ENCODE measurements around the gene THADA.

Gene THADA

DNA sequence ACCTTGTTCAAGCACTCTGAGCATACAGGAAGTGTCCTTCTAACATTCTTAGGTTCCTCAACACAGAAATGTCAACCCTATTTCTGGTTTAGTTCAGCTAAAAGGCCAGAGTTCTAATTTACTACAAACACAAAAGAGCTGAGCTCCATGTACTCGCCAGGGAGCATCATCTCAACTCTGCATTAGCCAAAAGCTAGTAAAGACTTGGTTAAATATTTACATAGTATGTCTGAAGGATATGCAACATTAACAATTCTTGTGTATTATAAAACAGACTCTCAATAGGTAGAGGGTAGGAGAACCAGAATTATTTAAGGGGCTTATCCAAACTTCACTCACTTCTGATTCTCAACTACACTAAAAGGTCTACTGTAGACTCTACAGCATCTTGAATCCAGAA is 154.6 kb downstream of the THADA start:
- no peak for DNase-seq (ENCODE audit: low spot score)

DNA sequence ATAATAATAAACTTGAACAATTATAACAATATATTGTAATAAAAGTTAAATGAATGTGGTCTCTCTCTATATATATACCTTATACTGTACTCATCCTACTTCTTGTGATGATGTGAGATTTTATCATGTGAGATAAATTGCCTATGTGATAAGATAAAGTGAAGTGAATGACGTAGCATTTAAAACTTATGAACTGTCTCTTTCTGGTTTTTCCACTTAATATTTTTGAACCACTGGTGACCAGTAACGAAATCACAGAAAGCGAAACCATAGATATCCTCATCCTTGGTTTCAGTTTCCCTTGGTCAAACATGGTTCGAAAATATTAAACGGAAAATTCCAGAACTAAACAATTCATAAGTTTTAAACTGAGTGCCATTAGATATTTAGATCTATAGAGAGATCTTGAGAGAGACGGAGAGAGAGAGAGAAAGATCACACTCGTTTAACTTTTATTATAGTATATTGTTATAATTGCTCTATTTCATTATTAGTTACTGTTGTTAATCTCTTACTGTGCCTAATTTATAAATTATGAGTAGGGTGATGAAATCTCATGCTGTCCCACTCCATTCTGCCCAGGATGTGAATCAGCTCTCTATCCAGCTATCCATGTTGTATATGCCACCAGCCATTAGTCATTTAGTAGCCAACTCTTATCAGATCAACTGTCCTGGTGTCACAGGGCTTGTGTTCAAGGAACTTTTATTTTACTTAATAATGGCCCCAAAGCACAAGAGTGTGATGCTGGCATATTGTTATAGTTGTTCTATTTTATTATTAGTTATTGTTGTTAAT is 156.8 kb downstream of the THADA start:
- DNase-seq (ENCODE audit: low spot score) = peak; percentile 51

DNA sequence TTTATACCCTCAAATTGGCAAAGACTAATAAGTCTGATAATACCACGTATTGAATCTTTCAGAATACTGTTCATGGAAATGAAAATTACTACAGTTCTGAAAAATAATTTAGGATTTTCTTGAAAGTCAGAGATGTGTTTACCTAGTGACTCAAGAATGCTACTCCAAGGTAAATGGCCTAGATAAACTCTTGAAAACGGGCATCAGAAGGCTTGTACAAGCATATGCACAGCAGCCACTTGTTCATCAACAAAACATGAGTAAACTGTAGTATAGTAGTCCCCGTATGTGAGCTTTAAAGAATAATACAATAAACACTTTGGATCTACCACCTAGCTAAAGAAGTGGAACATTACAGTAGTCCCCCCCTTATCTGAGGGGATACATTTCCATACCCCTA is 157.5 kb downstream of the THADA start:
- DNase-seq (ENCODE audit: low spot score) = no peak

DNA sequence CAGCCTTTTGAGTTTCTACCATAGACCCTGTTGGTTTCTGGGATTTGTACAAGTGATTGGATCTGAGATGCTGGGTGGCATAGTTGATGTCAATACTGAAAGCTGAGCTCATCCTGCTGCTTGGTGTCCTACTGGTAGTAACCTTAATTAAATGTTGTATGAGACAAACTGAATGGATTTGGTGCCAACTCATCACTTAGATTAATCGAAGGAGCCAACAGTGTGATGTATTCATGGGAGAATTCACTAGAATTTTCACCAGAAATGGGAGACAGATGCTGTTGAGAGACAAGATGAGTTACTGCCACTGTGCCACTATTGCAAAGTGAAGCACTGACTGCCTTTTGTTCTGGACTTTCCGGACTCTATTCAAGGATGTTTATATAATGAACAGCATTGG is 158.5 kb downstream of the THADA start:
- DNase-seq (ENCODE audit: low spot score) = no peak

DNA sequence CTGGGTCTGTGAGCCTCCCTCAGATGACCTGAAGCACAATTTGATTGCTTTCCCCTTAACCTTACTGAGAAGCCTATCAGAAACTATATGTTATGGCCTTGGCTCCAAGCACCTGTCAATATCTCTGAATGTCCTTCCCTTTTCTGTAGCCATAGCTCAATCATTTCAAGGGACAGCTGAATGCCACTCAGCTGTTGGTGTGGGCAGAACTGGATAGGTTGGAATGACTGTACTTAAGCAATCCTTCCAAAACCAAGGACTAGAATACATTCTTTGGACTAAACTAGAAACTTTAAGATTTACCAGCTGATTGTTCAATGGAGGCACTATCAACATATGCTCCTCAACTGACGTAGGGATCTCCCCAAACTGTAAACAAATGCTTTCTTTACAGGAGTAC is 159.4 kb downstream of the THADA start:
- DNase-seq (ENCODE audit: low spot score) = no peak

DNA sequence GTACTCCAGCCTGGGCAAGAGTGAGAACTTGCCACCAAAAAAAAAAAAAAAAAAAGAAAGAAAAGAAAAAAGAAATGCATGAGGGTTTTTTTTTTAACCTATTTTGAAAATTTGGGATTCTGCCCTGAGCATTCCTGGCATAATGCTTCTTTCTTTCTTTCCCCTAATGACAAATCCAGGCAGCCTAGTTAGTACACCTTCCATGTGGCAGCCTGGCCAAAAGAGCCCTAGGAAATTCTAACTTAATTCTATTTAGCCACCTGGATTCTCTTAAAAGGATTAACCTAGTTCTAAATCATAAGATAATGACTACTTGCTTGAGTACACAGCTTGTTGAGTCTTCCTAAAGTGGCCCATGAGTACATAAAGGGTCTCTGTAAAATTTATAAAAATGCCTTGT is 160.1 kb downstream of the THADA start:
- no peak for DNase-seq (ENCODE audit: low spot score)

DNA sequence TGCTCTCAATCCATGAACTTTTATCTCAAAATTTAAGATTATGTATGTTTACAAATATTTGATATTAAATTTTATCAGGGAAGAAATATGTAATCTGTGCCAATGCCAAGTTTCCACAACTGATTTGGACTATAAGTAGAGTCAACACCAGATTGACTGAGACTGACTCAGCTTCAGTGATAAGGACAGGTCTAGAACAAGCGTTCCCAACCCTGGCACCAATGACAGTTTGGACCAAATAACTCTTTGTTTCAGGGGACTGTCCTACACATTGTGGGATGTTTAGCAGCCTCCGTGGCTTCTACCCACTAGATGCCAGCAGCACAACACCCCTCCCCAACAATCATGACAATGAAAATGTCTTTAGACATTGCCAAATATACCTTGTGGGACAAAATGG is 165.3 kb downstream of the THADA start:
- no peak for DNase-seq (ENCODE audit: low spot score)

DNA sequence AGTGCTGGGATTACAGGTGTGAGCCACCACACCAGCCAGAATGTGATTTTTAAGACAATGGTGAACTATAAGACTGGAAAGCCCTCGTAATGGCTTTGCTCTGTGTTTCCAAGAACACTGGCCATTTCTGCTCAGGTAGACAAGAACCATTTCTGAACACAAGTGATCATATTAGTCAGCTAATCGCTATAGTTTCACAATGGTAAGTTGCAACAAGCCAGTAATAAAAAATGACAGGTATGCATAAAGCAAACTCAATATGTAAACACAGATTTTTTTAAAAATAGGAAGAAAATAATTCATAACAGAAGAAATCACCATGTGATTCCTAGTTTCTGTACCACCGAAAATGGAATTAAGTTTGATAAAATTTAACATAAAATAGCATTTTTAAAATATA is 166.5 kb downstream of the THADA start:
- DNase-seq (ENCODE audit: low spot score) = no peak

DNA sequence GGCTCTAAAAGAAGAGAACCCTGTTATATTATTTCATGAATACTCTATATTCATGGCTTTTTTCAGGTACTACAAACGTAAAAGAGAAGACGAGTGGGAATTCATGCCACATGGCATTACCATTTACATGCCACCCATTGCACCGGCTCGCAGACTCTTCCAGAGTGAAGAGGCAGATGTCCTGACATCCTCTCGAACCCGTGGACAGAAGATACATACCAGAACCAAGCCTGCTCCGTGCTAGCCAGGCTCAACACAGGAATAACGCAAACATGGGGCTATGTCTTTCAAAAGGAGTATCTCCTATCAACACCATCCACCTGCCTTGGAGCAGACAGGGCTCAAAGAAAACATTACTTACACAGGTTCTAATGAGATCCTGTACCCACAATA is 168.8 kb downstream of the THADA start:
- no peak for DNase-seq (ENCODE audit: low spot score)

DNA sequence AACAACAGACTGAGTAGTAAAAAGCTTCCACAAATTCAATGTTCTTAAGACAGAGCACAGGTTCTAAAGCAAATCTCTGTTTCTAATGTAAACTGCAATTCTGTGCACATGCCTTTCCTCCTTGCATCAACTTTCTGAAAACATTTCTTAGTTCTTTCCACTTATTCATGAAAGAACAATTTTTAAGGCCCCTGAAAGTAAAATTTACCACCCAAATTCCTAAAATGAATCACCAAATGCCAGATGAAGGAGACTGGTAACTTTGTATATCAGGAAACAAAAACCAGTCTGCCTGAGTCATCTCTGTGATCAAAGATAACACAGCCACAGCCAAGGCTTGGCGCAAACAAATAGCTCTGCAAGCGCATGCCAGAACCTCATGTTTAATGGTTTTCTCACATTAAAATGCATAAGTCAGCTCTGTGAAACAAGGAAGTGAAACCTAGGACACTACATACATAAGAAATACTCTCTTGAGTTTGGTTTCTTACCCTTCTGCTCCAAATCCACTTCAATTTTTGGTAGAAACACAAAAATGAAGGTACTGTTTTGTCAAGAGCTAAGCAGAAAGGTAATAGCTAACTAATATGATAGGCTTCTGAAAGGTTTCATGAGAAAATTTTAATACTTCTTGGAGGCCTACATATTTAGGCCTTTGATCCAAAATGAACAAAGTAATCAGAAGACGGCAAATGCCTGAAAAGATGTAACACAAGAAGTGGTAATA is 169.4 kb downstream of the THADA start:
- peak; percentile 94 for DNase-seq (ENCODE audit: low spot score)

DNA sequence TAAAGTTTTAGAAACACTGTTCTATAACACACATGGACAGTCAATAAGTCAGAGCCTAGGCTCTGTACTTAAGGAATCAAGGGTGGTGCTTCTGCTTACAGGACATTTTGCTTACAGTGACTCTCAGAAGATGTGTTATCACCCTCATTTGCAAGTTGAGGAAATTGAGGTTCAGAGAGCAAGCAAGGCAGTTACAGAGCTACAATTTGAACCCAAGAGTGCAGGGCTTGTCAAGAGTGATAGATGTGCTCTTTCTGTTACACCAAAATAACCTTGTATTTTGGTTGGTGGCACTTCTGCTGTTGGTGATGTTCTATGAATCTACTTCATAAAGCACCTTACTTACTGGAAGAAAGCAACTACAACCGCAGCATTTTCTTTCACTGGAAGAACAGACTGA is 170.2 kb downstream of the THADA start:
- DNase-seq (ENCODE audit: low spot score) = no peak

DNA sequence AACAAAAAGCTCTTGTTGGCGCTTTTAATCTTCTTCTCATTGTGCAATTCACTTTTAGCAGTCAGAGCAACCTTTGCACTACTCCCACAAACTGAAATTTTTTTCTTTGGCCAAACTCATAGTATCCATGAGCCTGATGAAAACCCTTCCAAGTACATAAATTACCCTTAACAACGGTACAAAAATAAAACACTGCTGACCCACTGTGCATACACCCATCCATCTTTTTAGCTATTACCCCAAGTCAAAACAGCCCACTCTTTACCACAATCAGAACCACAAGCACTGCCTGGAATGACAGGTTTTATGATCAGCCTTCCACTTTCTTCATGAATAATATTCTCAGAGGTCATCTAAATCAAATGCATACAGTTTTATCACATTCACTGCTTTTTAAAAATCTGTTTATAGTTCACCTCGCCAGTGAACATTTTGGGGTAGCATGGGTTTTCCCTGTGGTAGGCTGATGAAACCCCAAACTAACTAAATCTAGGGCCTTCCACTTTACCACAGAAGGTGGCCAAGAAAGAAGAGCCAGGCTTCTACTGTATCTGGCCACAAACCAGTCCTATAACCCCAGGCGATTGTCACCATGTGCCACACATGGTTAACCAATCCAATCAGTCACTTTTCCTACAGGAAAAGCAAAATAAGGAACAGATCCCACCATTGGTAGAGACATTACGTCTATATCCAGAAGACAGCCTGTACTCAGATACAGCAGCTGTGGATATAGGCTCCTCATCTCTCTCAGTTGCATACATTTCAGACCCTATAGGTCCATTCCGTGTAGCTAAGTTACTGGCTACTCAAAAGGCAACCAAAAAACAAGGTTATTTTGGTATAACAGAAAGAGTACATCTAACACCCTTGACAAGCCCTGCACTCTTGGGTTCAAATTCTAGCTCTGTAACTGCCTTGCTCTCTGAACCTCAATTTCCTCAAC is 171.3 kb downstream of the THADA start:
- DNase-seq (ENCODE audit: low spot score) = no peak

DNA sequence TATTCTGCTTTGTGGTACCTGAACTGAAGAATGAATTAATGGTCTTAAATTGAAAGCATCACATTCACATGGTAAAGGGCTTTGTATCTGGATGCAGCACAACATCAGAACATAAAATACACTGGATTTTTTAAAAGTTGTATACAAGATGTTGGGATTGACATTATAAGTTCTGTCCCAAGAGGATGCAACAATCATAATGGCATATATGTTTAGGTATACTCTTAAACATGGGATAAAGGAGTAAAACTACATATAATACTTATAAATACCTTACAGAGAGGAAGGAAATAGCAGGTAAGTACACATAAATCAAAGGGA is 171.9 kb downstream of the THADA start:
- no peak for DNase-seq (ENCODE audit: low spot score)

DNA sequence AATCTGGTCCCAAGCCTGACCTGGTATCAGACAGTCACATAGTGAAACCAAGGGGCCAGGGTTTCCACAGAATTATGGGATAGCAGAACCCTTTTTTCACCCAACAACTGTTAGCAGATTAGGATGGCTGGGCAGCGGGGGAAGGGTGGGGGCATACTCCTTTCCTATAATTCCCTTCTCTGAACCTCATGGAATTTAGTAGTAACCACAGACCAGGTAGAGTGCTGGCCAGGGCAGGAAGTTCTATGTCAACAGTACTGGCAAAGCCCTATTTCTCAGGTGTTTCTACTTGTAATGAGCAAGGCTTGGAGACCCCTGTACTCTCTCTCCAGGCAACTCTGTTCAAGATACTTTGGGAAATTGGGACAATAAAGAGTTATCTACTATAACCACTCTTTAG is 174.6 kb downstream of the THADA start:
- no peak for DNase-seq (ENCODE audit: low spot score)

DNA sequence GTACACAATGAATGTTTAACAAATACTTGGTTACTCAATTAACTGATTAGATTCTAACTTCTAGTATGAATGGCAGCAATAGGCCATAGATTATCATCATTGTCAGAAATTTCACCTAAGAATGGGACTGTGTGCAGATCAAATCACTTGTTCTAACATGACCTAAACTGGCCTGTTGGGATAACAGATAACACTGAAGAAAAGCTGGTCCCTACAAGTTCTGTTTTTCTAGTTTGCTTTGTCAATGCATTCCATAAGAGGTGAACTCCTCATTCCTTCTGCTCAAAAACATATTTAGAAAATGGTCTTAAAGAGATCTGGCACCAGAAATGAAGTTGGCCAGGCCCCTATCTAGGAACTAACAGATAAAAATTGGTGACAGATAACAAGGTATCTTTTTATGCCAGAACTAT is 175.4 kb downstream of the THADA start:
- no peak for DNase-seq (ENCODE audit: low spot score)

DNA sequence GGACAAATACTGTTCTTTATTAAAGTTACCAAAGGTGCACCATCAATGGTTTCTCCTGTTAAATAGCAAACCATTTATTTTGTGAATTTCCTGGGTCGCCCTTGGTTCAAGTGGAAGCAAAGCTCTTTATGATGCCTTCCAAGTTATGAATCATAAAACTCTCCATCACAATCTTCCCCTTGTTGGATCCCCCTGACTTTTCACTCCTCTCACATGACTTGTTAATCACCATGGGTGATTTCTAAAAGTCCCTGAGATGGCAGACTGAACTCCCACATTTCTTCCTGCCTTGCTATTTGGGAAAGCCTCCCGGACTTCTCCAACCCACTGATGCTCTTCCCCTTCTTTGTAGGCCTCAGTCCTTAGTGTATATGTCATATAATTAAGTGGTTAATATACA is 176.0 kb downstream of the THADA start:
- no peak for DNase-seq (ENCODE audit: low spot score)

DNA sequence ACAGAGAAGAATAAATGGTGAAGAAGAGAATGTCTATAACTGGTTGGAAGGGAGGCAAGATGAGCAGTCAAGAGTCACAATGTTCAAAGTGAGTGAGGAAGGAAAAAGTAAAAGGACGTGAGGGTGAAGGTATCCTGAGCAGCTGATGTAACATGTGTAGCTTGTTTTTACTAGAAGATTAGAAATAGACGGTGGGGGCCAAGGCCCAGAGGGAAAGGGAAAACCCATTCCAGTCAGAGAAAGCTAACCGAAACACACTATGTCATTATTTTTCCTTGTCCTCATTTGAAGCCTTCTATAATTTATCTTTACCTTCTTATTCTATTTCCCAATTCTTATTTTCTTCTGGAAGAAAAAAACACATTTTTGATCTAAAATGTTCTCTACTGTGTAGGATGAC is 176.6 kb downstream of the THADA start:
- DNase-seq (ENCODE audit: low spot score) = no peak

DNA sequence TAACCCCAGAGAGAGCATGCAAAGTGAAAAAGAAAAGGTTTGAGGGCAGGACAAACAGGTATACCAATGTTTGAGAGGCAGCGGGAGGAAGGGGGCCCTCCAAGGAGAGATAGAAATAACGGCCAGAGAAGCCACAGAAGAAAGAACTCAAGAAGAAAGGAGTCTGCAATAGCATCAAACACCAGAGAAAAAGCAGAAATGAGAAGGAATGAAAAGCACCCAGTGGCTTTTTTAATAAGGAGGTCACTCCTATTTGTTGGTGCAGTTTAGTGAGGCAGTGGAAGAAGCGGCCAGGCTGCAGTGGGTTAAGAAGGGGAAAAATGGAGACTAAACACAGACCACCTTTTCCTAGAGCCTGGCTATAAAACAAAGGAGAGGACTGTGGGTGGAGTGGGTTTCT is 177.2 kb downstream of the THADA start:
- no peak for DNase-seq (ENCODE audit: low spot score)

DNA sequence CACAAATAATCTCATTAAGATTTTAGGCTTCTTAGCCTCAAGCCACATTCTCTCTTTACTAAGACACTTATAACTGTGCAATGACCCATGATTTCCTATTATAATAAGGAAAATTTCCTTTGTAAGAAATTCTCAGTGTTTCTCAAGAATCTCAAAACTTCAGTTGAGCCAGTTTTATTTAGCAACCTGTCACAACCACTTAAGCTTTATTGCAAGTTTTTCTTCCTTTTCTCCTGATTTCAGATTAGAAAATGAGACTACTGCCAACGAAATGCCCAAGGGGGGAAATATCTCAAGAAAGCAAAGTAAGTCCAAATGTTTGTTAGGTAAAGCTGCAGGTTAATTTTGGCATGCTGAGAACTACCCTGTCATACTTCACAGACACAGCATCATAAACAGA is 178.5 kb downstream of the THADA start:
- no peak for DNase-seq (ENCODE audit: low spot score)

DNA sequence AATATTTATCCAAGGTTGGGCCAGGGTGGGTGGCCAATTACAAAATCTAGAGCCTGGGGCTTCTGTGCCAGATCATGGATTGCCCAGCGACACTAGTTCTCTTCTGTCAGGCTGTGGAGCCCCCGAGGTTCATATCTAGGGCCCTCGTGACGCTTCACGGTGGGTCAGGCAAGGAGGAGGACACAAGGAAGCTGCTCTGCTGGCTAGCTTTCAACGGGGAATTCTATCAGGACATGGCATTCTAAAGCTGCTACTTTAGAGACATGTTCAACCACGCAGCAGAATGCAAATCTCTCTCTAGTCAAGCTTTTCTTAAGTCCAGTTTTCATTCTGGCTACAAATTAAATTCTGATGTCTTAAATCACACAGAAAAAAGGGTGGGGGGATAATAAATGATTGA is 180.2 kb downstream of the THADA start:
- no peak for DNase-seq (ENCODE audit: low spot score)

DNA sequence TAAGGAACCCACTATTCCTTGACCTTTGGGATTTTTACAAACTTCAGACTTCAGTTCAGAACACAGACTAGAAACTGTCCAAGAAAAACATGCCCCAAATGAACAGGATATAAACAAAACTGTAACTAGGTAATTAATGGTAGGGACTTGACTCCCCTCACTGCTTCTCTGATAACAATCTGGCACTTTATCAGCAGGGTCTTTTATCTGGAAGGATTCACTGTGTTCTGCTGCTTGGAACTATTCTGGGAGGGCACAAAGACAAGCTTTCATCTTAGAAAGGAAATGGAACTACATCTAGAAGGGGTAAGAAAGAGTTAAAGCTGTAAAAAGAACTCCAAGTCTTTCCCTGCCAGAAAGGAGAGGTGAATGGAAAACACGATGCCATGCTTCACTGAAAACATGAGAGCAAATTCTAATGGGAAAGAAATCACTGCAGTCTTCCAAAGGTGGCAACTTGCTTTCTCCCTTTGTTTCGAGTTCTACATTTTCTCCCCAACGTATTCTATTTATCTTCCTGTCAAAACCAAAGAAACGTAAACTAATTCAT is 181.2 kb downstream of the THADA start:
- no peak for DNase-seq (ENCODE audit: low spot score)

DNA sequence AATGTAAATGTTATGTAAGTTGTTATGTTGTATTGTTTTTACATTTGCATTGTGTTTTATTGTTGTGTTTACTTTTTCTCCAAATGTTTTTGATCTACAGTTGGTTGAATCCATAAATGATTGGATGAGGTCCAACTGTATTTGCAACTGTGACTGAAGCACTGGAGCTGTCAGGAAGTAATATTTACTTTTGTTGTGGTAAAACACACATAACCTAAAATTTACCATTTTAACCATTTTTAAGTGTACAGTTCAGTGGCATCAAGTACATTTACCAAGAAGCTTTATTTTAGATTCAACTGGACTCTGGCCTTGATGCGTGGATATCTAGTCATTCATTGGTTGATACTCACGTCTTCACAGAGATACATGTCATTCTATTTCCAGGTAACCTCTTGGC is 181.8 kb downstream of the THADA start:
- no peak for DNase-seq (ENCODE audit: low spot score)

All from LoVo (cell line).